IMR-90 (cell line): ENCODE data around the gene SSTR4.

ENCODE experiments used
- CHD1 ChIP-seq: IDR thresholded peaks from 2 replicates; pipeline ENCODE4 v1.6.1; 2012; ENCODE audit warnings: low read depth, low read length, improper control_type of control experiment
- POLR2A ChIP-seq: IDR thresholded peaks from 2 replicates; pipeline ENCODE4 v1.6.1; 2012; ENCODE audit warnings: mild to moderate bottlenecking, low read depth, low read length
- RAD21 ChIP-seq: IDR thresholded peaks from 2 replicates; pipeline ENCODE4 v1.6.1; 2012; ENCODE audit warnings: low read length, improper control_type of control experiment
- TF ChIP-seq, protein P1 (sequence below): conservative IDR thresholded peaks from 2 replicates; pipeline ENCODE4 v1.5.1; 2012; ENCODE audit warnings: mild to moderate bottlenecking, low read depth, low read length, improper control_type of control experiment

DNA sequence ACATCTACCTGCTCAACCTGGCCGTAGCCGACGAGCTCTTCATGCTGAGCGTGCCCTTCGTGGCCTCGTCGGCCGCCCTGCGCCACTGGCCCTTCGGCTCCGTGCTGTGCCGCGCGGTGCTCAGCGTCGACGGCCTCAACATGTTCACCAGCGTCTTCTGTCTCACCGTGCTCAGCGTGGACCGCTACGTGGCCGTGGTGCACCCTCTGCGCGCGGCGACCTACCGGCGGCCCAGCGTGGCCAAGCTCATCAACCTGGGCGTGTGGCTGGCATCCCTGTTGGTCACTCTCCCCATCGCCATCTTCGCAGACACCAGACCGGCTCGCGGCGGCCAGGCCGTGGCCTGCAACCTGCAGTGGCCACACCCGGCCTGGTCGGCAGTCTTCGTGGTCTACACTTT is 619 bp downstream of the SSTR4 start:
- TF ChIP-seq, protein P1, sequence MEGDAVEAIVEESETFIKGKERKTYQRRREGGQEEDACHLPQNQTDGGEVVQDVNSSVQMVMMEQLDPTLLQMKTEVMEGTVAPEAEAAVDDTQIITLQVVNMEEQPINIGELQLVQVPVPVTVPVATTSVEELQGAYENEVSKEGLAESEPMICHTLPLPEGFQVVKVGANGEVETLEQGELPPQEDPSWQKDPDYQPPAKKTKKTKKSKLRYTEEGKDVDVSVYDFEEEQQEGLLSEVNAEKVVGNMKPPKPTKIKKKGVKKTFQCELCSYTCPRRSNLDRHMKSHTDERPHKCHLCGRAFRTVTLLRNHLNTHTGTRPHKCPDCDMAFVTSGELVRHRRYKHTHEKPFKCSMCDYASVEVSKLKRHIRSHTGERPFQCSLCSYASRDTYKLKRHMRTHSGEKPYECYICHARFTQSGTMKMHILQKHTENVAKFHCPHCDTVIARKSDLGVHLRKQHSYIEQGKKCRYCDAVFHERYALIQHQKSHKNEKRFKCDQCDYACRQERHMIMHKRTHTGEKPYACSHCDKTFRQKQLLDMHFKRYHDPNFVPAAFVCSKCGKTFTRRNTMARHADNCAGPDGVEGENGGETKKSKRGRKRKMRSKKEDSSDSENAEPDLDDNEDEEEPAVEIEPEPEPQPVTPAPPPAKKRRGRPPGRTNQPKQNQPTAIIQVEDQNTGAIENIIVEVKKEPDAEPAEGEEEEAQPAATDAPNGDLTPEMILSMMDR = no peak
- TF ChIP-seq POLR2A (no peak), RAD21 (no peak), CHD1 (no peak)
